GM19438 (cell line): ENCODE results near the gene ARMC5.
"Not testable (repeated sequence)": the region's sequence is repeated elsewhere in the genome, so short reads cannot be mapped to it uniquely, and the experiment has no call there.

ENCODE experiments used
- ATAC-seq: cut with Tn5 transposase; IDR thresholded peaks from one replicate; pipeline ENCODE4 v1.9.1; 2021; ENCODE audit warnings: low read depth; ENCODE audit not compliant: unreplicated experiment

Gene ARMC5

GRCh38 chr16:31489616-31490584 is 30.6 kb downstream of the ARMC5 start:
- no peak for ATAC-seq

- no peak for ATAC-seq
These were observed 32.6 kb downstream of the ARMC5 start for GRCh38 chr16:31491778-31492418.

GRCh38 chr16:31493506-31494125 is 34.3 kb downstream of the ARMC5 start:
- ATAC-seq: no peak

- no peak for ATAC-seq
These were observed 37.4 kb downstream of the ARMC5 start for GRCh38 chr16:31496670-31497069.

- ATAC-seq: no peak
These were observed 39.2 kb downstream of the ARMC5 start for GRCh38 chr16:31498493-31498892.

- no peak for ATAC-seq
These were observed 40.6 kb downstream of the ARMC5 start for GRCh38 chr16:31499928-31500327.

- no peak for ATAC-seq
These were observed 42.1 kb downstream of the ARMC5 start for GRCh38 chr16:31501226-31501965.

- no peak for ATAC-seq
These were observed 42.7 kb downstream of the ARMC5 start for GRCh38 chr16:31501966-31502348.

GRCh38 chr16:31502981-31503380 is 43.7 kb downstream of the ARMC5 start:
- no peak for ATAC-seq

- ATAC-seq: not testable (repeated sequence)
These were observed 44.3 kb downstream of the ARMC5 start for GRCh38 chr16:31503555-31503954.

- ATAC-seq: no peak
These were observed 44.9 kb downstream of the ARMC5 start for GRCh38 chr16:31504159-31504558.

GRCh38 chr16:31505483-31505882 is 46.2 kb downstream of the ARMC5 start:
- no peak for ATAC-seq

GRCh38 chr16:31507617-31507928 is 48.3 kb downstream of the ARMC5 start:
- peak; percentile 6 for ATAC-seq

- peak; percentile 87 for ATAC-seq
These were observed 48.8 kb downstream of the ARMC5 start, which contains the start of gene RUSF1 for GRCh38 chr16:31507929-31508705. RUSF1 (minus strand) TSS chr16:31508391; CDS start chr16:31508373, 18 bp downstream.

- no peak for ATAC-seq
These were observed 49.5 kb downstream of the ARMC5 start for GRCh38 chr16:31508706-31509195.

- no peak for ATAC-seq
These were observed 53.8 kb downstream of the ARMC5 start for GRCh38 chr16:31513126-31513525.

- ATAC-seq: no peak
These were observed 54.6 kb downstream of the ARMC5 start for GRCh38 chr16:31513884-31514283.
